HEK293 (cell line): Measurements from ENCODE around the gene ADAM17.
"Not testable (repeated sequence)": the region's sequence is repeated elsewhere in the genome, so short reads cannot be mapped to it uniquely, and the experiment has no call there.

Source experiments
- CTCF ChIA-PET: fragments of 350-600 bp; formaldehyde crosslinking; extraction: SDS; loops from one replicate; lab custom pipeline; 2021; ENCODE audit warnings: antibody characterized with exemption; lab: Yijun Ruan, JAX
- POLR2A ChIA-PET: fragments of 300-600 bp; formaldehyde crosslinking; extraction: SDS; loops from one replicate; lab custom pipeline; 2020; ENCODE audit warnings: antibody characterized with exemption, inconsistent platforms; lab: Yijun Ruan, JAX
- H3K27ac ChIP-seq: fragments of 200-500 bp; sonication (Bioruptor generic); 2 replicates; pipeline ENCODE4 v1.5.1; 2014; ENCODE audit warnings: low read depth, low read length, control low read depth, inconsistent platforms; ENCODE audit errors: extremely low read depth
- H3K36me3 ChIP-seq, 2 experiments: fragments of 200-500 bp in 1 of 2; sonication (Bioruptor generic) in 1 of 2; 1 replicate in 1 of 2; 2 replicates in 1 of 2; pipeline ENCODE4 v1.5.1; 2014 to 2017; ENCODE audit warnings: inconsistent platforms in 2 of 2, low read length in 2 of 2; ENCODE audit not compliant: control insufficient read depth in 2 of 2, insufficient read depth in 1 of 2
- H3K4me1 ChIP-seq: fragments of 200-500 bp; sonication (Bioruptor generic); 2 replicates; pipeline ENCODE4 v1.5.1; 2014; ENCODE audit warnings: mild to moderate bottlenecking, low read length, inconsistent platforms; ENCODE audit not compliant: control insufficient read depth, insufficient read depth
- H3K4me3 ChIP-seq: 2 replicates; pipeline ENCODE4 v1.5.1; 2011; ENCODE audit warnings: low read depth, mild to moderate bottlenecking, control low read depth, low read length, moderate library complexity
- H3K9me3 ChIP-seq: fragments of 200-500 bp; sonication (Bioruptor generic); 2 replicates; pipeline ENCODE4 v1.5.1; 2014; ENCODE audit warnings: low read depth, low read length, inconsistent platforms; ENCODE audit not compliant: control insufficient read depth, insufficient read depth
- BCL11A ChIP-seq: fragments of 450-650 bp; formaldehyde crosslinking; IDR thresholded peaks from 2 replicates; pipeline ENCODE4 v1.5.1; 2016; ENCODE audit warnings: low read depth, missing biosample characterization, missing genetic modification characterization
- CTCF ChIP-seq: fragments of 450-650 bp; formaldehyde crosslinking; IDR thresholded peaks from 2 replicates; pipeline ENCODE4 v1.5.1; 2016; ENCODE audit warnings: missing biosample characterization, missing genetic modification characterization
- KLF16 ChIP-seq: fragments of 450-650 bp; formaldehyde crosslinking; IDR thresholded peaks from 2 replicates; pipeline ENCODE4 v1.5.1; 2017; ENCODE audit warnings: missing biosample characterization, missing genetic modification characterization
- TCF7L2 ChIP-seq: IDR thresholded peaks from 2 replicates; pipeline ENCODE4 v1.6.1; 2011; ENCODE audit warnings: low read depth, mild to moderate bottlenecking, inconsistent platforms, low read length, moderate library complexity, borderline replicate concordance
- YY1 ChIP-seq: fragments of 450-650 bp; formaldehyde crosslinking; IDR thresholded peaks from 2 replicates; pipeline ENCODE4 v1.5.1; 2018; ENCODE audit warnings: missing biosample characterization, missing genetic modification characterization
- ZBTB26 ChIP-seq: fragments of 450-650 bp; formaldehyde crosslinking; optimal IDR thresholded peaks from 2 replicates; pipeline ENCODE3; 2016; ENCODE audit warnings: missing biosample characterization, mild to moderate bottlenecking, missing genetic modification characterization
- ZBTB7A ChIP-seq: fragments of 450-650 bp; formaldehyde crosslinking; IDR thresholded peaks from 2 replicates; pipeline ENCODE4 v1.5.1; 2016; ENCODE audit warnings: low read depth, missing biosample characterization, missing genetic modification characterization
- ZNF146 ChIP-seq: fragments of 450-650 bp; formaldehyde crosslinking; IDR thresholded peaks from 2 replicates; pipeline ENCODE4 v1.5.1; 2016; ENCODE audit warnings: missing biosample characterization, missing genetic modification characterization
- ZNF175 ChIP-seq: fragments of 450-650 bp; formaldehyde crosslinking; IDR thresholded peaks from 2 replicates; pipeline ENCODE4 v1.5.1; 2016; ENCODE audit warnings: missing biosample characterization, missing genetic modification characterization
- ZNF248 ChIP-seq: fragments of 450-650 bp; formaldehyde crosslinking; IDR thresholded peaks from 2 replicates; pipeline ENCODE4 v1.5.1; 2017; ENCODE audit warnings: missing biosample characterization, missing genetic modification characterization
- ZNF341 ChIP-seq: fragments of 450-650 bp; formaldehyde crosslinking; IDR thresholded peaks from 2 replicates; pipeline ENCODE4; 2016; ENCODE audit warnings: low read depth, missing biosample characterization, missing genetic modification characterization
- ZNF501 ChIP-seq: fragments of 450-650 bp; formaldehyde crosslinking; IDR thresholded peaks from 2 replicates; pipeline ENCODE4 v1.5.1; 2016; ENCODE audit warnings: missing biosample characterization, missing genetic modification characterization
- ZNF510 ChIP-seq: fragments of 450-650 bp; formaldehyde crosslinking; IDR thresholded peaks from 2 replicates; pipeline ENCODE4 v1.5.1; 2018; ENCODE audit warnings: mild to moderate bottlenecking, missing genetic modification characterization, missing biosample characterization; ENCODE audit not compliant: insufficient replicate concordance
- ZNF529 ChIP-seq: fragments of 450-650 bp; formaldehyde crosslinking; IDR thresholded peaks from 2 replicates; pipeline ENCODE4 v1.5.1; 2017; ENCODE audit warnings: missing genetic modification characterization, missing biosample characterization; ENCODE audit not compliant: insufficient replicate concordance
- ZNF548 ChIP-seq: fragments of 450-650 bp; formaldehyde crosslinking; IDR thresholded peaks from 2 replicates; pipeline ENCODE4 v1.5.1; 2016; ENCODE audit warnings: missing biosample characterization, missing genetic modification characterization
- ZNF580 ChIP-seq: fragments of 450-650 bp; formaldehyde crosslinking; IDR thresholded peaks from 2 replicates; pipeline ENCODE4 v1.5.1; 2016; ENCODE audit warnings: missing biosample characterization, missing genetic modification characterization
- ZNF654 ChIP-seq: fragments of 450-650 bp; formaldehyde crosslinking; IDR thresholded peaks from 2 replicates; pipeline ENCODE4 v1.5.1; 2016; ENCODE audit warnings: low read depth, missing biosample characterization, missing genetic modification characterization
- ZNF843 ChIP-seq: fragments of 450-650 bp; formaldehyde crosslinking; IDR thresholded peaks from 2 replicates; pipeline ENCODE4 v1.5.1; 2016; ENCODE audit warnings: missing biosample characterization, missing genetic modification characterization
- ZSCAN18 ChIP-seq: fragments of 450-650 bp; formaldehyde crosslinking; IDR thresholded peaks from 2 replicates; pipeline ENCODE4 v1.5.1; 2016; ENCODE audit warnings: missing biosample characterization, missing genetic modification characterization
- ZSCAN23 ChIP-seq: fragments of 450-650 bp; formaldehyde crosslinking; IDR thresholded peaks from 2 replicates; pipeline ENCODE4 v1.5.1; 2016; ENCODE audit warnings: missing biosample characterization, missing genetic modification characterization
- TF ChIP-seq, protein P1 (sequence below): fragments of 450-650 bp; formaldehyde crosslinking; IDR thresholded peaks from 2 replicates; pipeline ENCODE4 v1.5.1; 2016; ENCODE audit warnings: missing biosample characterization, missing genetic modification characterization

Gene ADAM17

GRCh38 chr2:9513946-9514345 lies 41.7 kb downstream of the ADAM17 start:
- H3K9me3 ChIP-seq, H3K4me3 ChIP-seq, POLR2A ChIA-PET, H3K4me1 ChIP-seq, H3K27ac ChIP-seq, CTCF ChIA-PET: not testable (repeated sequence)
- peak; percentile 96 for TF ChIP-seq ZNF146 (tag by site-specific recombination)
- TF ChIP-seq ZNF580 (tag by site-specific recombination), result 0 out of 2 replicates have a peak, but pooled peaks have one; percentile 28
- peaks cover 21 to 54% of the 10 kb centered on the region in 2 experiments for H3K36me3 ChIP-seq

GRCh38 chr2:9508931-9509330 lies 46.7 kb downstream of the ADAM17 start:
- no peaks in the 10 kb centered on the region for H3K4me1 ChIP-seq
- H3K4me3 ChIP-seq, result no peak overlapping the region
- H3K9me3 ChIP-seq, result no peaks in the 10 kb centered on the region
- TF ChIP-seq YY1 (tag by site-specific recombination) (no peak), ZBTB26 (tag by site-specific recombination) (no peak), ZNF843 (tag by site-specific recombination) (no peak)
- TF ChIP-seq, protein P1, sequence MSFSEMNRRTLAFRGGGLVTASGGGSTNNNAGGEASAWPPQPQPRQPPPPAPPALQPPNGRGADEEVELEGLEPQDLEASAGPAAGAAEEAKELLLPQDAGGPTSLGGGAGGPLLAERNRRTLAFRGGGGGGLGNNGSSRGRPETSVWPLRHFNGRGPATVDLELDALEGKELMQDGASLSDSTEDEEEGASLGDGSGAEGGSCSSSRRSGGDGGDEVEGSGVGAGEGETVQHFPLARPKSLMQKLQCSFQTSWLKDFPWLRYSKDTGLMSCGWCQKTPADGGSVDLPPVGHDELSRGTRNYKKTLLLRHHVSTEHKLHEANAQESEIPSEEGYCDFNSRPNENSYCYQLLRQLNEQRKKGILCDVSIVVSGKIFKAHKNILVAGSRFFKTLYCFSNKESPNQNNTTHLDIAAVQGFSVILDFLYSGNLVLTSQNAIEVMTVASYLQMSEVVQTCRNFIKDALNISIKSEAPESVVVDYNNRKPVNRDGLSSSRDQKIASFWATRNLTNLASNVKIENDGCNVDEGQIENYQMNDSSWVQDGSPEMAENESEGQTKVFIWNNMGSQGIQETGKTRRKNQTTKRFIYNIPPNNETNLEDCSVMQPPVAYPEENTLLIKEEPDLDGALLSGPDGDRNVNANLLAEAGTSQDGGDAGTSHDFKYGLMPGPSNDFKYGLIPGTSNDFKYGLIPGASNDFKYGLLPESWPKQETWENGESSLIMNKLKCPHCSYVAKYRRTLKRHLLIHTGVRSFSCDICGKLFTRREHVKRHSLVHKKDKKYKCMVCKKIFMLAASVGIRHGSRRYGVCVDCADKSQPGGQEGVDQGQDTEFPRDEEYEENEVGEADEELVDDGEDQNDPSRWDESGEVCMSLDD (tag by site-specific recombination), result no peak
- ChIA-PET CTCF (no interaction called here), POLR2A (no interaction called here)
- H3K36me3 ChIP-seq, result peaks cover 16 to 56% of the 10 kb centered on the region in 2 experiments; a peak in 2 of 3 replicates
- no peak overlapping the region for H3K27ac ChIP-seq

GRCh38 chr2:9498210-9498609 lies 57.4 kb downstream of the ADAM17 start:
- Histone ChIP-seq H3K27ac (no peak overlapping the region), H3K4me3 (no peak overlapping the region)
- ChIA-PET CTCF (no interaction called here), POLR2A (interaction anchor here (0.6 kb wide), 1 partner anchor 9 kb away, joined by 3 read pairs; no protein-coding TSS in a partner anchor)
- no peak for TF ChIP-seq ZBTB7A (tag by site-specific recombination)
- TF ChIP-seq ZSCAN18 (tag by site-specific recombination), result no peak
- TF ChIP-seq ZNF654 (tag by site-specific recombination), result no peak
- no peak for TF ChIP-seq ZSCAN23 (tag by site-specific recombination)
- TF ChIP-seq ZNF529 (tag by site-specific recombination), result no peak
- no peak for TF ChIP-seq TCF7L2
- TF ChIP-seq ZNF548 (tag by site-specific recombination), result no peak
- no peak for TF ChIP-seq BCL11A
- TF ChIP-seq ZNF341, result no peak
- no peak for TF ChIP-seq ZNF175 (tag by site-specific recombination)
- no peak for TF ChIP-seq ZNF510 (tag by site-specific recombination)
- TF ChIP-seq ZNF501 (tag by site-specific recombination), result no peak
- no peak for TF ChIP-seq KLF16
- no peak for TF ChIP-seq ZNF248 (tag by site-specific recombination)
- TF ChIP-seq CTCF (tag by site-specific recombination), result no peak
- TF ChIP-seq, all 188 proteins: peak for 0
- H3K4me1 ChIP-seq, result no peaks in the 10 kb centered on the region
- H3K36me3 ChIP-seq, result peaks cover 36 to 76% of the 10 kb centered on the region in 2 experiments
- no peaks in the 10 kb centered on the region for H3K9me3 ChIP-seq
